Kidney capillary endothelial cell (primary cell): Measurements from ENCODE around the gene BOC.
A peak's percentile ranks its signal among the peaks of the same experiment; 100 is the strongest.

Experiments
- DNase-seq: peaks from one replicate; pipeline ENCODE4 v3.0.0-alpha.2; 2018; ENCODE audit warnings: low spot score

Gene BOC

GRCh38 chr3:113223475-113224281, 12.3 kb downstream of the BOC start:
- DNase-seq, result no peak

GRCh38 chr3:113225286-113225685, 13.9 kb downstream of the BOC start:
- no peak for DNase-seq

- DNase-seq, result no peak
Observed at GRCh38 chr3:113226491-113226890, 15.1 kb downstream of the BOC start.

GRCh38 chr3:113227146-113227545, 15.8 kb downstream of the BOC start:
- no peak for DNase-seq

- no peak for DNase-seq
Observed at GRCh38 chr3:113228498-113229286, 17.3 kb downstream of the BOC start.

- DNase-seq, result no peak
Observed at GRCh38 chr3:113231391-113231790, 20.0 kb downstream of the BOC start.

GRCh38 chr3:113231827-113232253, 20.5 kb downstream of the BOC start:
- DNase-seq, result peak; percentile 83

GRCh38 chr3:113232342-113232741, 21.0 kb downstream of the BOC start:
- no peak for DNase-seq

GRCh38 chr3:113233497-113233896, 22.1 kb downstream of the BOC start:
- DNase-seq, result no peak

GRCh38 chr3:113234028-113234427, 22.7 kb downstream of the BOC start:
- no peak for DNase-seq

- DNase-seq, result no peak
Observed at GRCh38 chr3:113234688-113235260, 23.4 kb downstream of the BOC start.

GRCh38 chr3:113238503-113238902, 27.1 kb downstream of the BOC start:
- DNase-seq, result no peak

- no peak for DNase-seq
Observed at GRCh38 chr3:113240841-113241240, 29.5 kb downstream of the BOC start.

- no peak for DNase-seq
Observed at GRCh38 chr3:113241292-113242095, 30.1 kb downstream of the BOC start.

- DNase-seq, result no peak
Observed at GRCh38 chr3:113242096-113242581, 30.8 kb downstream of the BOC start.

GRCh38 chr3:113243071-113243470, 31.7 kb downstream of the BOC start:
- no peak for DNase-seq

- no peak for DNase-seq
Observed at GRCh38 chr3:113243846-113244245, 32.5 kb downstream of the BOC start.

GRCh38 chr3:113245761-113246161, 34.4 kb downstream of the BOC start:
- DNase-seq, result no peak

GRCh38 chr3:113247068-113247467, 35.7 kb downstream of the BOC start:
- DNase-seq, result no peak

- DNase-seq, result no peak
Observed at GRCh38 chr3:113247675-113248458, 36.5 kb downstream of the BOC start.

- DNase-seq, result peak; percentile 86
Observed at GRCh38 chr3:113249111-113249510, 37.8 kb downstream of the BOC start.
